Posterior cingulate gyrus (tissue), 11 donors: Measurements from ENCODE around the gene ROBO3.
A peak's percentile ranks its signal among the peaks of the same experiment; 100 is the strongest.

Experiments
- DNase-seq, 10 donors: peaks; one replicate each; pipeline versions ENCODE4 v3.0.0 to v3.0.0-alpha.2; 2020 to 2021; ENCODE audit warnings: mixed read lengths in 3 of 10
- intact Hi-C: fragments of 100-400 bp; cut with DNase I; formaldehyde crosslinking; loops from one replicate; pipeline ENCODE4 v1.15.1; 2023

The ROBO3 gene

GRCh38 chr11:124841201-124841600 lies 24.0 kb upstream of the ROBO3 start:
- no peak for DNase-seq
- intact Hi-C loops: no loop called here

GRCh38 chr11:124841840-124842239 lies 23.4 kb upstream of the ROBO3 start:
- DNase-seq: peak in 1 of 10 donors; percentile 9

GRCh38 chr11:124842305-124842704 lies 22.9 kb upstream of the ROBO3 start:
- intact Hi-C loops: no loop called here
- DNase-seq: no peak

More at GRCh38 chr11:124841840-124842239, 23.4 kb upstream of the ROBO3 start:
- intact Hi-C loops: no loop called here

- intact Hi-C loops: no loop called here
- DNase-seq: no peak
These were observed 21.7 kb upstream of the ROBO3 start for GRCh38 chr11:124843616-124843910.

- peak in 1 of 10 donors; percentile 9 for DNase-seq
- intact Hi-C loops: no loop called here
These were observed 20.6 kb upstream of the ROBO3 start for GRCh38 chr11:124844664-124845079.

GRCh38 chr11:124846070-124846673 lies 19.1 kb upstream of the ROBO3 start:
- DNase-seq: peak in 1 of 10 donors; percentile 33
- intact Hi-C loops: no loop called here

GRCh38 chr11:124859171-124859570 lies 6.1 kb upstream of the ROBO3 start:
- DNase-seq: no peak
- intact Hi-C loops: no loop called here

GRCh38 chr11:124861670-124862069 lies 3.6 kb upstream of the ROBO3 start:
- intact Hi-C loops: no loop called here
- peak in 2 of 10 donors; percentile 9 to 43 for DNase-seq

- intact Hi-C loops: no loop called here
- peak in 3 of 10 donors; percentile 50 to 80 (median 76) for DNase-seq
These were observed 2.0 kb upstream of the ROBO3 start for GRCh38 chr11:124863137-124863825.

GRCh38 chr11:124863826-124864165 lies 1.4 kb upstream of the ROBO3 start:
- intact Hi-C loops: no loop called here
- peak in 2 of 10 donors; percentile 11 to 46 for DNase-seq

- intact Hi-C loops: no loop called here
- DNase-seq: peak in 2 of 10 donors; percentile 20 to 49
These were observed 898 bp upstream of the ROBO3 start for GRCh38 chr11:124864176-124864891.

- intact Hi-C loops: no loop called here
- peak in 1 of 10 donors; percentile 52 for DNase-seq
These were observed 396 bp upstream of the ROBO3 start for GRCh38 chr11:124864892-124865180.

GRCh38 chr11:124865902-124866851 lies 945 bp downstream of the ROBO3 start:
- DNase-seq: peak in 6 of 10 donors; percentile 33 to 92 (median 55)

GRCh38 chr11:124867700-124868099 lies 2.5 kb downstream of the ROBO3 start:
- DNase-seq: peak in 1 of 10 donors; percentile 72
- intact Hi-C loops: no loop called here

More at GRCh38 chr11:124865902-124866851, 945 bp downstream of the ROBO3 start:
- intact Hi-C loops: no loop called here

- peak in 1 of 10 donors; percentile 70 for DNase-seq
- intact Hi-C loops: no loop called here
These were observed 3.4 kb downstream of the ROBO3 start for GRCh38 chr11:124868331-124869274.

- intact Hi-C loops: no loop called here
- DNase-seq: peak in 1 of 10 donors; percentile 75
These were observed 4.1 kb downstream of the ROBO3 start for GRCh38 chr11:124869331-124869730.

- peak in 1 of 10 donors; percentile 56 for DNase-seq
- intact Hi-C loops: no loop called here
These were observed 4.7 kb downstream of the ROBO3 start for GRCh38 chr11:124869856-124870387.

GRCh38 chr11:124870430-124870829 lies 5.2 kb downstream of the ROBO3 start:
- no peak for DNase-seq
- intact Hi-C loops: no loop called here

- peak in 1 of 10 donors; percentile 40 for DNase-seq
- intact Hi-C loops: no loop called here
These were observed 7.0 kb downstream of the ROBO3 start for GRCh38 chr11:124872280-124872679.
